Muscle layer of colon (tissue), 2 donors: ENCODE results near the gene LY9.

Experiments
- H3K27ac ChIP-seq: one replicate; pipeline ENCODE4 v1.7.0; 2013; ENCODE audit warnings: low read depth, mild to moderate bottlenecking, low read length, moderate library complexity
- H3K27me3 ChIP-seq, 2 donors: one replicate each; pipeline ENCODE4 v1.7.0; 2013; ENCODE audit warnings: low read length in 2 of 2, mild to moderate bottlenecking in 2 of 2; ENCODE audit not compliant: insufficient read depth in 2 of 2, control insufficient read depth in 1 of 2
- H3K36me3 ChIP-seq: one replicate; pipeline ENCODE4 v1.7.0; 2013; ENCODE audit warnings: mild to moderate bottlenecking, low read length; ENCODE audit not compliant: insufficient read depth
- H3K4me1 ChIP-seq: one replicate; pipeline ENCODE4 v1.7.0; 2013; ENCODE audit warnings: mild to moderate bottlenecking, low read length; ENCODE audit not compliant: insufficient read depth
- H3K4me3 ChIP-seq, 2 donors: one replicate each; pipeline ENCODE4 v1.7.0; 2013; ENCODE audit warnings: low read length in 2 of 2, low read depth in 1 of 2, mild to moderate bottlenecking in 1 of 2, moderate library complexity in 1 of 2
- H3K9ac ChIP-seq: one replicate; pipeline ENCODE4 v1.7.0; 2013; ENCODE audit warnings: low read length
- H3K9me3 ChIP-seq: one replicate; pipeline ENCODE4 v1.7.0; 2013; ENCODE audit warnings: mild to moderate bottlenecking, low read length
- donor health status: abdominal sarcoma.
- donor health status: Adenocarcinoma of cecum.

Gene LY9

GRCh38 chr1:160807247-160807646 is 11.3 kb downstream of the LY9 start:
- Histone ChIP-seq H3K4me1 (no peaks in the 10 kb centered on the region), H3K4me3 (no peak overlapping the region), H3K36me3 (no peaks in the 10 kb centered on the region), H3K9me3 (peaks cover 7% of the 10 kb centered on the region), H3K27ac (no peak overlapping the region), H3K27me3 (no peaks in the 10 kb centered on the region), H3K9ac (no peak overlapping the region)

- no peak overlapping the region for H3K27ac ChIP-seq
- H3K4me1 ChIP-seq = no peaks in the 10 kb centered on the region
- H3K36me3 ChIP-seq = no peaks in the 10 kb centered on the region
Observed at GRCh38 chr1:160807738-160808137, 11.8 kb downstream of the LY9 start.

GRCh38 chr1:160808289-160808688 is 12.3 kb downstream of the LY9 start:
- H3K9me3 ChIP-seq = peaks cover 7% of the 10 kb centered on the region
- H3K9ac ChIP-seq = no peak overlapping the region
- H3K4me1 ChIP-seq = no peaks in the 10 kb centered on the region
- no peak overlapping the region for H3K4me3 ChIP-seq
- H3K36me3 ChIP-seq = no peaks in the 10 kb centered on the region
- no peak overlapping the region for H3K27ac ChIP-seq
- H3K27me3 ChIP-seq = no peaks in the 10 kb centered on the region

More at GRCh38 chr1:160807738-160808137, 11.8 kb downstream of the LY9 start:
- Histone ChIP-seq H3K4me3 (no peak overlapping the region), H3K9me3 (peaks cover 7% of the 10 kb centered on the region), H3K27me3 (no peaks in the 10 kb centered on the region), H3K9ac (no peak overlapping the region)

DNA sequence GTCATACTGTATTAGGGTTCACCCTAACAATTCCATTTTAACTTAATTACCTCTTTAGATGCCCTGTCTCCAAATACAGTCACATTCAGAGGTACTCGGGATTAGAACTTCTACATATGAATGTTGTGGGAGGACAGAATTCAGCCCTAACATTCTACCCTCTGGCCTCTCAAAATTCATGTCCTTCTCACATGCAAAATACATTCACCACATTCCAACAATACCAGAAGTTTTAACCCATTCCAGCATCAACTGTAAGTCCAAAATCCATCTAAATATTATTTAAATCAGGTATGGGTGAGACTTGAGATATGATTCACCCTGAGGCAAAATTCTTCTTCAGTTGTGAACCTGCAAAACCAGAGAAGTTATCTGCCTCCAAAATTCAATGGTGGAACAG is 14.5 kb downstream of the LY9 start:
- H3K36me3 ChIP-seq = no peaks in the 10 kb centered on the region
- no peaks in the 10 kb centered on the region for H3K27me3 ChIP-seq
- no peak overlapping the region for H3K4me3 ChIP-seq
- no peak overlapping the region for H3K9ac ChIP-seq
- H3K4me1 ChIP-seq = no peaks in the 10 kb centered on the region
- H3K27ac ChIP-seq = no peak overlapping the region
- peaks cover 7% of the 10 kb centered on the region for H3K9me3 ChIP-seq

DNA sequence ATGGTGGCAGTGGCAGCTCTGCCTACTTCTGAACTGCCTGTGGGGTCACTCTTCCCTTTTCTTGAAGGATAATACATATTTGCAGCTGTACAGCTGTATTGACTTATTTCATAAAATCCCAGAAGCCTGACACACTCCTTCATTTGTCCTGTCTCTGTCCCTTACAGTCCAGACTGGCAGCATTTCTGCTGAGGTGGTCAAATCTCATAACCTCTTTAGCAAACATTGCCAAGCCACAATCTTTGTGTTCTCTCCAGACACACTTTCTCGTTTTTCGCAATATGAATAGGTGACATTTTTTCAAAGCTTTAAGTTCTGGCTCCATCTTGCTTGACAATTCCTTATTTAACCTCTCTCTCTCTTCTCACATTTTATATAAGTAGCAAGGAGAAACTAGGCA is 15.2 kb downstream of the LY9 start:
- H3K27ac ChIP-seq = no peak overlapping the region

GRCh38 chr1:160813215-160813614 is 17.2 kb downstream of the LY9 start:
- Histone ChIP-seq H3K4me1 (no peaks in the 10 kb centered on the region), H3K9ac (no peak overlapping the region), H3K27me3 (no peaks in the 10 kb centered on the region), H3K36me3 (no peaks in the 10 kb centered on the region), H3K27ac (no peak overlapping the region), H3K9me3 (no peaks in the 10 kb centered on the region), H3K4me3 (no peak overlapping the region)

More for the DNA sequence above, 15.2 kb downstream of the LY9 start:
- no peaks in the 10 kb centered on the region for H3K27me3 ChIP-seq
- no peaks in the 10 kb centered on the region for H3K36me3 ChIP-seq
- H3K9me3 ChIP-seq = peaks cover 7% of the 10 kb centered on the region
- H3K4me1 ChIP-seq = no peaks in the 10 kb centered on the region
- no peak overlapping the region for H3K4me3 ChIP-seq
- H3K9ac ChIP-seq = no peak overlapping the region

DNA sequence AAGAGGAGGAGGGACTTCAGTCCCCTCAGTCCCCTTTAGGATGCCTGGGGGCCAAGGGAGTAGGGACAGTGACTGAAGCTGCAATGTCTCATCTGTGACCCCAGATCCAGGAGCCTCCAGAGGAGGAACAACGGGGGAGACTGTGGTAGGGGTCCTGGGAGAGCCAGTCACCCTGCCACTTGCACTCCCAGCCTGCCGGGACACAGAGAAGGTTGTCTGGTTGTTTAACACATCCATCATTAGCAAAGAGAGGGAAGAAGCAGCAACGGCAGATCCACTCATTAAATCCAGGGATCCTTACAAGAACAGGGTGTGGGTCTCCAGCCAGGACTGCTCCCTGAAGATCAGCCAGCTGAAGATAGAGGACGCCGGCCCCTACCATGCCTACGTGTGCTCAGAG is 18.3 kb downstream of the LY9 start:
- Histone ChIP-seq H3K27ac (no peak overlapping the region), H3K9ac (no peak overlapping the region), H3K27me3 (no peaks in the 10 kb centered on the region), H3K36me3 (no peaks in the 10 kb centered on the region), H3K4me1 (no peaks in the 10 kb centered on the region), H3K9me3 (no peaks in the 10 kb centered on the region), H3K4me3 (no peak overlapping the region)

- H3K4me1 ChIP-seq = no peaks in the 10 kb centered on the region
Observed at GRCh38 chr1:160814856-160815255, 18.9 kb downstream of the LY9 start.

DNA sequence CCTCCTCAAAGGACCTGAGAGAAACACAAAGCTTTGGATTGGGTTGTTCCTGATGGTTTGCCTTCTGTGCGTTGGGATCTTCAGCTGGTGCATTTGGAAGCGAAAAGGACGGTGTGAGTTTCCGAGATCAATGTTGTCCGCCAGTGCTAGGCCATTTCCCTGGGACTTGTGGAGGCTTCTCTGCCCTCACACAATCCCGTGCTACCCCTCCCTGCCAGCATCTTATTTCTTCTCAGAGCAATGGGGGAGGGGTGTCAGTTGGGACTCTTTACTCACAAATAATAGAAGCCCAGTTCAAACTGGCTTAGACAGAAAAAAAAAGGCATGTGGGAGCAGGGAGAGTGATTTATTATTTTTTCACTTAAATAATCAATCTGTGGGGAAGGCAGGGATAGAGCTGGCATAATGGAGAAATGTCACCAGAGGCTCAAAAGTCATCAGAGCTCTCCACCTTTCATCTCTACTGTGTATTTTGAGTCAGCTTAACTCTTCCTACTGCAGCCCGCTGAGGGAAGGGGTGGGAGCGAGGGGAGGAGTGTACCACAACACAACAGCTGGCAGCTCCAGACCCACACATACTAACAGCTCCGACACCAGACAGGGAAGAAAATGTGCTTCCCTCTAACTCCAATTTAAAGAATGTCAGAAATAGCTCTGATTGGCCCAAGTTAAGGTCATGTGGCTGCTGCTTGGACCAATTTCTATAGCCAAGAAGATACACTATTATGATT is 22.4 kb downstream of the LY9 start:
- H3K4me1 ChIP-seq = no peaks in the 10 kb centered on the region
- H3K9me3 ChIP-seq = no peaks in the 10 kb centered on the region
- no peak overlapping the region for H3K9ac ChIP-seq
- H3K36me3 ChIP-seq = no peaks in the 10 kb centered on the region
- no peaks in the 10 kb centered on the region for H3K27me3 ChIP-seq
- no peak overlapping the region for H3K4me3 ChIP-seq
- no peak overlapping the region for H3K27ac ChIP-seq

More at GRCh38 chr1:160814856-160815255, 18.9 kb downstream of the LY9 start:
- H3K9ac ChIP-seq = no peak overlapping the region
- no peak overlapping the region for H3K27ac ChIP-seq
- H3K27me3 ChIP-seq = no peaks in the 10 kb centered on the region
- H3K4me3 ChIP-seq = no peak overlapping the region
- no peaks in the 10 kb centered on the region for H3K9me3 ChIP-seq
- H3K36me3 ChIP-seq = no peaks in the 10 kb centered on the region

DNA sequence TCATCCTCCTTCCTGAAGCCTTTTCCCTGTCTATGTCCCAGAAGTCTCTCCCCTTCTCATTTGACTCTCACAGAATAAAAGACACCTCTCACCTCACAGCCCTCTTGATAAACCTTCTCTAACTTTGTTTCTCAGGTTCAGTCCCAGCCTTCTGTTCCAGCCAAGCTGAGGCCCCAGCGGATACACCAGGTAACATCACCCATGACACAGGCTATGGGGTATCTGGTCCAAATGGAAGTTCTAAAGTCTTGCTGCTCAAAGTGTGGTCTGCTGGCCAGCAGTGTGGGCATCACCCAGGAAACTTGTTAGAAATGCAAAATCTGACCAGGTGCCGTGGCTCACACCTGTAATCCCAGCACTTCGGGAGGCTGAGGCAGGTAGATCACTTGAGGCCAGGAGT is 23.2 kb downstream of the LY9 start:
- no peak overlapping the region for H3K9ac ChIP-seq
- no peaks in the 10 kb centered on the region for H3K36me3 ChIP-seq
- no peaks in the 10 kb centered on the region for H3K4me1 ChIP-seq
- H3K27ac ChIP-seq = no peak overlapping the region
- no peaks in the 10 kb centered on the region for H3K9me3 ChIP-seq
- no peak overlapping the region for H3K4me3 ChIP-seq
- H3K27me3 ChIP-seq = no peaks in the 10 kb centered on the region

- no peaks in the 10 kb centered on the region for H3K27me3 ChIP-seq
- H3K36me3 ChIP-seq = no peaks in the 10 kb centered on the region
- H3K27ac ChIP-seq = no peak overlapping the region
- H3K9ac ChIP-seq = no peak overlapping the region
- no peak overlapping the region for H3K4me3 ChIP-seq
- H3K4me1 ChIP-seq = no peaks in the 10 kb centered on the region
- H3K9me3 ChIP-seq = no peaks in the 10 kb centered on the region
Observed at GRCh38 chr1:160821627-160822026, 25.7 kb downstream of the LY9 start.

GRCh38 chr1:160823296-160823695 is 27.3 kb downstream of the LY9 start:
- no peaks in the 10 kb centered on the region for H3K27me3 ChIP-seq
- H3K4me1 ChIP-seq = no peaks in the 10 kb centered on the region
- H3K27ac ChIP-seq = no peak overlapping the region
- H3K9ac ChIP-seq = no peak overlapping the region
- H3K4me3 ChIP-seq = no peak overlapping the region
- no peaks in the 10 kb centered on the region for H3K9me3 ChIP-seq
- H3K36me3 ChIP-seq = no peaks in the 10 kb centered on the region
